A673 (cell line): Measurements from ENCODE around the gene DNAH9.

Experiments used
- EZH2 ChIP-seq: fragments of 200-600 bp; sonication (generic); IDR thresholded peaks from 2 replicates; pipeline ENCODE4 v1.6.1; 2017; ENCODE audit warnings: borderline replicate concordance, low read depth, mild to moderate bottlenecking, mixed read lengths, antibody characterized with exemption, low read length; ENCODE audit not compliant: poor library complexity, severe bottlenecking
- TF ChIP-seq, protein P1 (sequence below): fragments of 300-800, 200-600 bp; sonication (generic); conservative IDR thresholded peaks from 2 replicates; pipeline ENCODE4 v1.5.1; 2017; ENCODE audit warnings: low read depth, mild to moderate bottlenecking, antibody characterized with exemption, low read length, moderate library complexity, mixed read lengths

GRCh38 chr17:11981862-11982261 lies 383.6 kb downstream of the DNAH9 start:
- TF ChIP-seq, protein P1, sequence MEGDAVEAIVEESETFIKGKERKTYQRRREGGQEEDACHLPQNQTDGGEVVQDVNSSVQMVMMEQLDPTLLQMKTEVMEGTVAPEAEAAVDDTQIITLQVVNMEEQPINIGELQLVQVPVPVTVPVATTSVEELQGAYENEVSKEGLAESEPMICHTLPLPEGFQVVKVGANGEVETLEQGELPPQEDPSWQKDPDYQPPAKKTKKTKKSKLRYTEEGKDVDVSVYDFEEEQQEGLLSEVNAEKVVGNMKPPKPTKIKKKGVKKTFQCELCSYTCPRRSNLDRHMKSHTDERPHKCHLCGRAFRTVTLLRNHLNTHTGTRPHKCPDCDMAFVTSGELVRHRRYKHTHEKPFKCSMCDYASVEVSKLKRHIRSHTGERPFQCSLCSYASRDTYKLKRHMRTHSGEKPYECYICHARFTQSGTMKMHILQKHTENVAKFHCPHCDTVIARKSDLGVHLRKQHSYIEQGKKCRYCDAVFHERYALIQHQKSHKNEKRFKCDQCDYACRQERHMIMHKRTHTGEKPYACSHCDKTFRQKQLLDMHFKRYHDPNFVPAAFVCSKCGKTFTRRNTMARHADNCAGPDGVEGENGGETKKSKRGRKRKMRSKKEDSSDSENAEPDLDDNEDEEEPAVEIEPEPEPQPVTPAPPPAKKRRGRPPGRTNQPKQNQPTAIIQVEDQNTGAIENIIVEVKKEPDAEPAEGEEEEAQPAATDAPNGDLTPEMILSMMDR: no peak
- no peak for TF ChIP-seq EZH2
